Coronary artery (tissue), 2 donors: ENCODE measurements around the gene DUS1L.

Source experiments
- DNase-seq: peaks from one replicate; pipeline ENCODE4 v3.0.0-alpha.2; 2017; ENCODE audit warnings: low spot score
- H3K27ac ChIP-seq, 2 donors: fragments of 200-600 bp; sonication (generic); one replicate each; pipeline ENCODE4 v1.5.1; 2016 to 2019
- H3K4me3 ChIP-seq: fragments of 200-600 bp; sonication (generic); 2 replicates; pipeline ENCODE4 v1.5.1; 2016; ENCODE audit warnings: mild to moderate bottlenecking, moderate library complexity
- TF ChIP-seq, protein P1 (sequence below): fragments of 200-600 bp; sonication (generic); IDR thresholded peaks from one replicate; pipeline ENCODE4 v1.5.1; 2019; ENCODE audit warnings: antibody characterized with exemption

The DUS1L gene

DNA sequence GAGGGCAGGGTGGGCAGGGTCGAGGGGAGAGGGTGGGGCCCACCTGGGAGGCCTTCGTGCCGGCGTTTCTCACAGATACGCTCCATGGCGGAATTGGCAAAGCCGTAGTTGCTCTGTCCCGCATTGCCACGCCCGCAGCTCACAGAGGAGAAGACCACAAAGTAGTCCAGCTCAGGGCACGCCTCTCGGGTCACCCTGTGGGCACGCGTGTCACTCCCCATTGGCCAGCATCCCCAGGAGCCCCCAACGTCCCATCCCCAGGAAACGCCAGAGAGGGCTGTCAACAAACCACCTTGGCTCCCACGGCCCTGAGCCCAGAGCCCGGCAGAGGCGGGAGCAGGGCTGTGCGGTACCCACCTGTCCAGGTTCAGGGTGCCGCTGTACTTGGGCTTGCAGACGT, 16.4 kb upstream of the DUS1L start:
- no peak for DNase-seq
- H3K4me3 ChIP-seq, result no peak overlapping the region
- H3K27ac ChIP-seq, result no peak overlapping the region
- TF ChIP-seq, protein P1, sequence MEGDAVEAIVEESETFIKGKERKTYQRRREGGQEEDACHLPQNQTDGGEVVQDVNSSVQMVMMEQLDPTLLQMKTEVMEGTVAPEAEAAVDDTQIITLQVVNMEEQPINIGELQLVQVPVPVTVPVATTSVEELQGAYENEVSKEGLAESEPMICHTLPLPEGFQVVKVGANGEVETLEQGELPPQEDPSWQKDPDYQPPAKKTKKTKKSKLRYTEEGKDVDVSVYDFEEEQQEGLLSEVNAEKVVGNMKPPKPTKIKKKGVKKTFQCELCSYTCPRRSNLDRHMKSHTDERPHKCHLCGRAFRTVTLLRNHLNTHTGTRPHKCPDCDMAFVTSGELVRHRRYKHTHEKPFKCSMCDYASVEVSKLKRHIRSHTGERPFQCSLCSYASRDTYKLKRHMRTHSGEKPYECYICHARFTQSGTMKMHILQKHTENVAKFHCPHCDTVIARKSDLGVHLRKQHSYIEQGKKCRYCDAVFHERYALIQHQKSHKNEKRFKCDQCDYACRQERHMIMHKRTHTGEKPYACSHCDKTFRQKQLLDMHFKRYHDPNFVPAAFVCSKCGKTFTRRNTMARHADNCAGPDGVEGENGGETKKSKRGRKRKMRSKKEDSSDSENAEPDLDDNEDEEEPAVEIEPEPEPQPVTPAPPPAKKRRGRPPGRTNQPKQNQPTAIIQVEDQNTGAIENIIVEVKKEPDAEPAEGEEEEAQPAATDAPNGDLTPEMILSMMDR, result no peak

- Histone ChIP-seq H3K4me3 (no peak overlapping the region), H3K27ac (no peak overlapping the region)
- no peak for DNase-seq
- TF ChIP-seq, protein P1, result no peak
Measured at GRCh38 chr17:82081546-82081945, 15.9 kb upstream of the DUS1L start.

- Histone ChIP-seq H3K4me3 (no peak overlapping the region), H3K27ac (no peak overlapping the region)
- TF ChIP-seq, protein P1, result no peak
- no peak for DNase-seq
Measured at GRCh38 chr17:82080789-82081464, 15.3 kb upstream of the DUS1L start.

DNA sequence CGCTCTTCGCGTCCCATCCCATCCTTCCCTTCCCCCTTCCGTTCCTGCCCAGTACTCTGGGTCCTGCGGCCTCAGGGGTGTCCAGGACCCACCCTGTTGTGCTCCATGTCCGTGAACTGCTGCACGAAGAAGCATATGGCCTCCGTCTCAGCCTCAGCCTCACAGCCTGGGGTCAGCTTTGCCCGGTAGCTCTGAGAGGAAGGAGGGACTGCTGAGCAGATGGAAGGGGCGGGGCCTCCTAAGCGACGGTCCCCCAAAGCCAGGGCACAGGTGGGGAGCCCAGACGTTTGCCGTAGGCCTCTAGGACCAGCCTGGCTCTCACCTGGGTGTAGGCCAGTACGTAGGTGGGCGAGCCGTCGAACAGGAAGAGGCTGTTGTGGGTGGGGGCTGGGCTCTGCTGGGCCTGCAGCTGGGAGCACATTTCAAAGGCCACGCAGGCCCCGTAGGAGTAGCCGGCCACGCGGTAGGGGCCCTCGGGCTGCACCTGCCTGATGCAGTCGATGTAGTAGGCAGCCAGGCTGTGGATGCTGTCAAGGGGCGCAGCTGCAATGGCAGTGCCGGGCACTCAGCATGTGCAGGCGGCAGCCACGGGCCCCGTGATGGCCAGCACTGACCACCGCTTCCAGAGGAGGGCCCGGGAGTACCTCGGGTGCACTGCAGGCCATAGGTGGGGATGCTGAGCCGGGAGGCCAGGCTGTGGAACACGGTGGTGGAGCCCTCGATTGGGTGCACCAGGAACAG, 14.6 kb upstream of the DUS1L start:
- no peak for DNase-seq
- TF ChIP-seq, protein P1, result no peak

DNA sequence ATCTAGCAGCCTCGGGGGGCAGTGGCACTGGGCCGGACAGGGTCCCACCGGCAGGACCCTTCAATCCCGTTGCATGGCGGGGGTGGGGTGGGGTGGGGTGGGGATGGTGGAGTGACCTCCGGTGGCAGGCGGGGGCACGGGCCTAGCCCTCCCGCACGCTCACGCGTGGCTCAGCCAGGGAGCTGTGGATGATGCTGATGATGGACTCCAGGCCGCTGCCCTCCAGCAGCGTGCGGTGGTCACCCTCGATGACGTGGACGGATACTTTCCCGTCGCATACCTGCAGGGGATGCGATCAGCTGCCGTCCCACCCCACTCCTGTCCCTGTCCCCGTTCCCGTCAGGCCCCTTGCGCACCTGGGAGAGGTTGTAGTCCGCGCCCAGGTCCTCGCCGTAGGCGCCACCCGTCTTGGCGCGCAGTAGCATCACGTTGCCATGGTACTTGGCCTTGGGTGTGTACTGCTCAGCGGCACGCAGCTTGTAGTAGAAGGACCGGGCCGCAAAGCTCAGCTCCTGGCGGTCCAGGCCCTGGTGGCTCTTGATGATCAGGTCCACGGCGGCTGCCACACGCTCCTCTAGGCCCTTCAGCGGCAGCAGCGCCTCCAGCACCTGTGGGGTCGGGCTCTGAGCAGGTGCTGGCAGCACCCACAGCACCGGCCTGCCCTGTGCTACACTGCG, 13.5 kb upstream of the DUS1L start:
- Histone ChIP-seq H3K27ac (no peak overlapping the region), H3K4me3 (no peak overlapping the region)
- no peak for DNase-seq
- TF ChIP-seq, protein P1, result no peak

More for the DNA sequence above, 14.6 kb upstream of the DUS1L start:
- Histone ChIP-seq H3K4me3 (no peak overlapping the region), H3K27ac (no peak overlapping the region)

GRCh38 chr17:82078433-82078832, 12.8 kb upstream of the DUS1L start:
- no peak for DNase-seq
- no peak overlapping the region for H3K27ac ChIP-seq
- H3K4me3 ChIP-seq, result no peak overlapping the region
- TF ChIP-seq, protein P1, result no peak
